Liver (tissue), 9 donors: ENCODE data around the gene FAM186B. TPM values are rescaled to one million over a fixed set of nuclear protein-coding genes. Genes with fewer than 3 reads are reported as not detected.

Source experiments
- DNase-seq: peaks from one replicate; pipeline ENCODE4 v3.0.0-alpha.2; 2017; ENCODE audit warnings: low spot score
- H3K27ac ChIP-seq, 2 donors: one replicate each; pipeline ENCODE4 v1.7.0; 2013; ENCODE audit warnings: inconsistent platforms in 2 of 2, low read length in 2 of 2, control low read depth in 1 of 2, low read depth in 1 of 2, mild to moderate bottlenecking in 1 of 2
- H3K27me3 ChIP-seq, 4 donors: one replicate each; pipeline versions ENCODE4 v1.6.1 to v1.7.0; 2013; ENCODE audit warnings: low read length in 3 of 4, inconsistent platforms in 1 of 4, mild to moderate bottlenecking in 1 of 4, moderate library complexity in 1 of 4; ENCODE audit not compliant: control insufficient read depth in 4 of 4, insufficient read depth in 4 of 4
- H3K36me3 ChIP-seq, 4 donors: one replicate each; pipeline versions ENCODE4 v1.6.1 to v1.7.0; 2013; ENCODE audit warnings: low read length in 3 of 4, mild to moderate bottlenecking in 3 of 4, low read depth in 1 of 4, moderate library complexity in 1 of 4; ENCODE audit not compliant: control insufficient read depth in 4 of 4, insufficient read depth in 3 of 4
- H3K4me1 ChIP-seq, 4 donors: one replicate each; pipeline versions ENCODE4 v1.6.1 to v1.7.0; 2013; ENCODE audit warnings: low read length in 3 of 4, mild to moderate bottlenecking in 3 of 4, moderate library complexity in 1 of 4; ENCODE audit not compliant: control insufficient read depth in 4 of 4, insufficient read depth in 4 of 4
- H3K4me3 ChIP-seq, 3 donors: one replicate each; pipeline versions ENCODE4 v1.6.1 to v1.7.0; 2013; ENCODE audit warnings: low read length in 3 of 3, control low read depth in 1 of 3, low read depth in 1 of 3, mild to moderate bottlenecking in 1 of 3
- H3K9ac ChIP-seq, 2 donors: one replicate each; pipeline ENCODE4 v1.7.0; 2013; ENCODE audit warnings: low read length in 2 of 2, mild to moderate bottlenecking in 2 of 2, moderate library complexity in 2 of 2, control low read depth in 1 of 2, low read depth in 1 of 2
- H3K9me3 ChIP-seq, 4 donors: one replicate each; pipeline versions ENCODE4 v1.6.1 to v1.7.0; 2013; ENCODE audit warnings: low read length in 3 of 4; ENCODE audit not compliant: control insufficient read depth in 4 of 4
- EGR1 ChIP-seq, 2 donors: IDR thresholded peaks; 2 replicates each; pipeline ENCODE4 v1.6.1; 2016 to 2018; ENCODE audit warnings: antibody characterized with exemption in 2 of 2, low read depth in 2 of 2
- FOXA1 ChIP-seq: IDR thresholded peaks from 2 replicates; pipeline ENCODE4 v1.6.1; 2016; ENCODE audit warnings: antibody characterized with exemption
- FOXA2 ChIP-seq: IDR thresholded peaks from 2 replicates; pipeline ENCODE4 v1.6.1; 2016; ENCODE audit warnings: antibody characterized with exemption
- GABPA ChIP-seq, 2 donors: IDR thresholded peaks in 1 of 2; conservative IDR thresholded peaks in 1 of 2; 2 replicates each; pipeline ENCODE4 v1.6.1; 2016; ENCODE audit warnings: antibody characterized with exemption in 2 of 2, mild to moderate bottlenecking in 1 of 2, moderate library complexity in 1 of 2
- HNF4A ChIP-seq, 2 donors: conservative IDR thresholded peaks; 2 replicates each; pipeline ENCODE4 v1.6.1; 2016; ENCODE audit warnings: antibody characterized with exemption in 2 of 2, mild to moderate bottlenecking in 2 of 2
- HNF4G ChIP-seq: IDR thresholded peaks from 2 replicates; pipeline ENCODE4 v1.6.1; 2016; ENCODE audit warnings: antibody characterized with exemption
- NR2F2 ChIP-seq: IDR thresholded peaks from 2 replicates; pipeline ENCODE4 v1.6.1; 2016; ENCODE audit warnings: antibody characterized with exemption
- RAD21 ChIP-seq, 2 donors: IDR thresholded peaks; 2 replicates each; pipeline ENCODE4 v1.6.1; 2016; ENCODE audit warnings: antibody characterized with exemption in 2 of 2, mild to moderate bottlenecking in 2 of 2
- RXRA ChIP-seq, 2 donors: IDR thresholded peaks; 2 replicates each; pipeline ENCODE4 v1.6.1; 2017 to 2018; ENCODE audit warnings: antibody characterized with exemption in 2 of 2, mild to moderate bottlenecking in 1 of 2
- SP1 ChIP-seq: IDR thresholded peaks from 2 replicates; pipeline ENCODE4 v1.6.1; 2018; ENCODE audit warnings: antibody characterized with exemption, mild to moderate bottlenecking
- TAF1 ChIP-seq: conservative IDR thresholded peaks from 2 replicates; pipeline ENCODE4 v1.6.1; 2016; ENCODE audit warnings: antibody characterized with exemption, mild to moderate bottlenecking
- YY1 ChIP-seq: IDR thresholded peaks from 2 replicates; pipeline ENCODE4 v1.6.1; 2016; ENCODE audit warnings: antibody characterized with exemption, mild to moderate bottlenecking
- WGBS: extraction: QIAGEN DNeasy Blood & Tissue Kit; methylation state at CpG from one replicate; pipeline ENCODE4 v1.1.7; 2013; 5-methylcytosine and 5-hydroxymethylcytosine counted together
- polyA plus RNA-seq, 2 donors: library from polyadenylated mRNA; stranded (reverse) in 1 of 2; unstranded in 1 of 2; fragments of 200-250 nt in 1 of 2; fragments of >200 nt in 1 of 2; fragmentation: Nextera tagmentation in 1 of 2; extraction: Ambion mirVana in 1 of 2; gene quantifications; one replicate each; pipeline versions ENCODE4 v1.2.1 to v1.2.3, GENCODE V29; 2013 to 2015
- total RNA-seq, 2 donors: library from RNA; depleted of rRNA; stranded (reverse); fragments of >200 nt; gene quantifications; one replicate each; pipeline ENCODE4 v1.2.3, GENCODE V29; 2014
- TF ChIP-seq, protein P1 (sequence below): fragments of 150-350 bp; IDR thresholded peaks from 2 replicates; pipeline ENCODE4 v1.5.1; 2017; ENCODE audit warnings: improper control_type of control experiment, low read depth, low read length; ENCODE audit not compliant: missing input control
- TF ChIP-seq, protein P2 (sequence below): IDR thresholded peaks from 2 replicates; pipeline ENCODE4 v1.6.1; 2016; ENCODE audit warnings: antibody characterized with exemption
- TF ChIP-seq, protein P3 (sequence below): IDR thresholded peaks from 2 replicates; pipeline ENCODE4 v1.6.1; 2016; ENCODE audit warnings: antibody characterized with exemption
- TF ChIP-seq, protein P4 (sequence below): IDR thresholded peaks from 2 replicates; pipeline ENCODE4 v1.6.1; 2016; ENCODE audit warnings: antibody characterized with exemption
- TF ChIP-seq, protein P5 (sequence below): IDR thresholded peaks from 2 replicates; pipeline ENCODE4 v1.6.1; 2016; ENCODE audit warnings: antibody characterized with exemption, mild to moderate bottlenecking
- donor health status: healthy.
- donor health status: healthy.
- donor health status: healthy.
- donor health status: healthy.
- donor health status: healthy.

Gene FAM186B
- total and polyA plus RNA-seq, 4 donors: 0.19 to 0.84 (median 0.42) TPM

DNA sequence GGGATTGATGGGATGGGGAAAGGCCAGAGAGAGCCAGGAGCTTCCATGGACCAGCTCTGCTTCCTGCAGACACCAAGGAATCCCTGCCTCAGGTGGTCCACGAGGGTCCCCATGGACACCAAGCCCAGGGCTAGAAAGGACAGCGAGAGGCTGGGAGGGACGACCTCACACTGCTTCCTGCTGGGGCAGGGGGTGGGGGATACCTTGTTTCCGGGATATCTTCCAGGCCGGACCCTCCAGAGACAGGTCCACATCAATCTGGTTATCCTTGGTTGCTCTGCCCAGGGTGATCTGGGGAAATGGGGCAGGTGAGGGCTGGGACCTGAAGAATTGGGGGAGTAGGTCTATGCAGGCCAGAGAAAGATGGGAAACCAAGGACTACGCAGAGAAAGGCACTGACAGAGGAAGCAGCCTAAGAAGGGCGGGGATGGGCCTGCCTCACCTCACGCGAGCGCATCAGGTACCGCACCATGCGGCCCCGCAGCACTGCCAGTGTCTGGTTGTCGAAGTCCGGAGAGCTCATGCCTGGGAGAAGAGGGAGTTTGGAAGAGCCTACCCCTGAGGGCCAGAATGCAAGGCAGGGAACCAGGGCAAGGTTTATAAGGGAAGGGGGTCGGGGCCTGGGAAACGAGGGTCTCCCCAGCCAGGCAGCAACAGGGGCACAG lies 46.3 kb downstream of the FAM186B start:
- no peak overlapping the region for H3K9ac ChIP-seq

More for the DNA sequence above, 46.3 kb downstream of the FAM186B start:
- Histone ChIP-seq H3K27me3 (no peaks in the 10 kb centered on the region), H3K27ac (no peak overlapping the region), H3K4me1 (peaks cover 0 to 20% (median 9%) of the 10 kb centered on the region in 4 donors), H3K9me3 (no peaks in the 10 kb centered on the region), H3K4me3 (no peak overlapping the region), H3K36me3 (peaks cover 19 to 62% (median 46%) of the 10 kb centered on the region in 4 donors)
- 96% methylated on average over 17 of the region's 17 CpGs for WGBS
- no peak for DNase-seq
- TF ChIP-seq, protein P1, sequence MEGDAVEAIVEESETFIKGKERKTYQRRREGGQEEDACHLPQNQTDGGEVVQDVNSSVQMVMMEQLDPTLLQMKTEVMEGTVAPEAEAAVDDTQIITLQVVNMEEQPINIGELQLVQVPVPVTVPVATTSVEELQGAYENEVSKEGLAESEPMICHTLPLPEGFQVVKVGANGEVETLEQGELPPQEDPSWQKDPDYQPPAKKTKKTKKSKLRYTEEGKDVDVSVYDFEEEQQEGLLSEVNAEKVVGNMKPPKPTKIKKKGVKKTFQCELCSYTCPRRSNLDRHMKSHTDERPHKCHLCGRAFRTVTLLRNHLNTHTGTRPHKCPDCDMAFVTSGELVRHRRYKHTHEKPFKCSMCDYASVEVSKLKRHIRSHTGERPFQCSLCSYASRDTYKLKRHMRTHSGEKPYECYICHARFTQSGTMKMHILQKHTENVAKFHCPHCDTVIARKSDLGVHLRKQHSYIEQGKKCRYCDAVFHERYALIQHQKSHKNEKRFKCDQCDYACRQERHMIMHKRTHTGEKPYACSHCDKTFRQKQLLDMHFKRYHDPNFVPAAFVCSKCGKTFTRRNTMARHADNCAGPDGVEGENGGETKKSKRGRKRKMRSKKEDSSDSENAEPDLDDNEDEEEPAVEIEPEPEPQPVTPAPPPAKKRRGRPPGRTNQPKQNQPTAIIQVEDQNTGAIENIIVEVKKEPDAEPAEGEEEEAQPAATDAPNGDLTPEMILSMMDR: no peak
- no peak for TF ChIP-seq GABPA (IDR thresholded peaks at IDR 0.05 in 1 of 2, conservative IDR thresholded peaks at IDR 0.05 in 1 of 2)
- no peak for TF ChIP-seq FOXA2
- no peak for TF ChIP-seq YY1
- no peak for TF ChIP-seq HNF4A (conservative IDR thresholded peaks at IDR 0.05)
- TF ChIP-seq EGR1 (IDR thresholded peaks at IDR 0.05; ENCODE audit: low read depth in 2 of 2): no peak
- TF ChIP-seq RAD21 (IDR thresholded peaks at IDR 0.05): no peak
- TF ChIP-seq, protein P2, sequence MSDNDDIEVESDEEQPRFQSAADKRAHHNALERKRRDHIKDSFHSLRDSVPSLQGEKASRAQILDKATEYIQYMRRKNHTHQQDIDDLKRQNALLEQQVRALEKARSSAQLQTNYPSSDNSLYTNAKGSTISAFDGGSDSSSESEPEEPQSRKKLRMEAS: no peak
- no peak for TF ChIP-seq TAF1
- TF ChIP-seq, protein P3, sequence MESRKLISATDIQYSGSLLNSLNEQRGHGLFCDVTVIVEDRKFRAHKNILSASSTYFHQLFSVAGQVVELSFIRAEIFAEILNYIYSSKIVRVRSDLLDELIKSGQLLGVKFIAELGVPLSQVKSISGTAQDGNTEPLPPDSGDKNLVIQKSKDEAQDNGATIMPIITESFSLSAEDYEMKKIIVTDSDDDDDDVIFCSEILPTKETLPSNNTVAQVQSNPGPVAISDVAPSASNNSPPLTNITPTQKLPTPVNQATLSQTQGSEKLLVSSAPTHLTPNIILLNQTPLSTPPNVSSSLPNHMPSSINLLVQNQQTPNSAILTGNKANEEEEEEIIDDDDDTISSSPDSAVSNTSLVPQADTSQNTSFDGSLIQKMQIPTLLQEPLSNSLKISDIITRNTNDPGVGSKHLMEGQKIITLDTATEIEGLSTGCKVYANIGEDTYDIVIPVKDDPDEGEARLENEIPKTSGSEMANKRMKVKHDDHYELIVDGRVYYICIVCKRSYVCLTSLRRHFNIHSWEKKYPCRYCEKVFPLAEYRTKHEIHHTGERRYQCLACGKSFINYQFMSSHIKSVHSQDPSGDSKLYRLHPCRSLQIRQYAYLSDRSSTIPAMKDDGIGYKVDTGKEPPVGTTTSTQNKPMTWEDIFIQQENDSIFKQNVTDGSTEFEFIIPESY: no peak
- TF ChIP-seq SP1: no peak
- TF ChIP-seq, protein P4, sequence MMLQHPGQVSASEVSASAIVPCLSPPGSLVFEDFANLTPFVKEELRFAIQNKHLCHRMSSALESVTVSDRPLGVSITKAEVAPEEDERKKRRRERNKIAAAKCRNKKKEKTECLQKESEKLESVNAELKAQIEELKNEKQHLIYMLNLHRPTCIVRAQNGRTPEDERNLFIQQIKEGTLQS: no peak
- TF ChIP-seq HNF4G: no peak
- no peak for TF ChIP-seq NR2F2
- TF ChIP-seq RXRA (IDR thresholded peaks at IDR 0.05): no peak
- TF ChIP-seq FOXA1: no peak
- TF ChIP-seq, protein P5, sequence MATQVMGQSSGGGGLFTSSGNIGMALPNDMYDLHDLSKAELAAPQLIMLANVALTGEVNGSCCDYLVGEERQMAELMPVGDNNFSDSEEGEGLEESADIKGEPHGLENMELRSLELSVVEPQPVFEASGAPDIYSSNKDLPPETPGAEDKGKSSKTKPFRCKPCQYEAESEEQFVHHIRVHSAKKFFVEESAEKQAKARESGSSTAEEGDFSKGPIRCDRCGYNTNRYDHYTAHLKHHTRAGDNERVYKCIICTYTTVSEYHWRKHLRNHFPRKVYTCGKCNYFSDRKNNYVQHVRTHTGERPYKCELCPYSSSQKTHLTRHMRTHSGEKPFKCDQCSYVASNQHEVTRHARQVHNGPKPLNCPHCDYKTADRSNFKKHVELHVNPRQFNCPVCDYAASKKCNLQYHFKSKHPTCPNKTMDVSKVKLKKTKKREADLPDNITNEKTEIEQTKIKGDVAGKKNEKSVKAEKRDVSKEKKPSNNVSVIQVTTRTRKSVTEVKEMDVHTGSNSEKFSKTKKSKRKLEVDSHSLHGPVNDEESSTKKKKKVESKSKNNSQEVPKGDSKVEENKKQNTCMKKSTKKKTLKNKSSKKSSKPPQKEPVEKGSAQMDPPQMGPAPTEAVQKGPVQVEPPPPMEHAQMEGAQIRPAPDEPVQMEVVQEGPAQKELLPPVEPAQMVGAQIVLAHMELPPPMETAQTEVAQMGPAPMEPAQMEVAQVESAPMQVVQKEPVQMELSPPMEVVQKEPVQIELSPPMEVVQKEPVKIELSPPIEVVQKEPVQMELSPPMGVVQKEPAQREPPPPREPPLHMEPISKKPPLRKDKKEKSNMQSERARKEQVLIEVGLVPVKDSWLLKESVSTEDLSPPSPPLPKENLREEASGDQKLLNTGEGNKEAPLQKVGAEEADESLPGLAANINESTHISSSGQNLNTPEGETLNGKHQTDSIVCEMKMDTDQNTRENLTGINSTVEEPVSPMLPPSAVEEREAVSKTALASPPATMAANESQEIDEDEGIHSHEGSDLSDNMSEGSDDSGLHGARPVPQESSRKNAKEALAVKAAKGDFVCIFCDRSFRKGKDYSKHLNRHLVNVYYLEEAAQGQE: no peak
